IMR-90 (cell line): ENCODE measurements around the gene C16orf74. TPM values are rescaled to one million over a fixed set of nuclear protein-coding genes. Genes with fewer than 3 reads are reported as not detected.

Experiments used
- ATAC-seq: fragments of 200-7000 bp; cut with Tn5 transposase; 2 replicates; pipeline ENCODE4 v1.9.1; 2020; ENCODE audit warnings: low read depth, mild to moderate bottlenecking, moderate library complexity
- BruUV-seq: library from RNA; stranded (reverse); fragments of 400-500 nt; replicated peaks from 2 replicates; lab custom pipeline; 2021; lab: Mats Ljungman, UMichigan
- CTCF ChIA-PET: fragments of 300-600 bp; formaldehyde crosslinking; extraction: SDS; loops from one replicate; lab custom pipeline; 2021; ENCODE audit warnings: antibody characterized with exemption; lab: Yijun Ruan, JAX
- POLR2A ChIA-PET: fragments of 300-600 bp; sonication (Branson Sonifier 250); formaldehyde crosslinking; loops from one replicate; lab custom pipeline; 2022; ENCODE audit warnings: antibody characterized with exemption; ENCODE audit not compliant: unreplicated experiment; lab: Charles Lee
- DNase-seq: peaks from one replicate; pipeline ENCODE4 v3.0.0; 2013
- H2AFZ ChIP-seq: replicated peaks from 2 replicates; pipeline ENCODE3; 2013; ENCODE audit warnings: low read length, mild to moderate bottlenecking; ENCODE audit not compliant: poor library complexity
- H2AK5ac ChIP-seq: 2 replicates; pipeline ENCODE4 v1.6.1; 2013; ENCODE audit warnings: low read depth, low read length, inconsistent platforms
- H2AK9ac ChIP-seq: replicated peaks from 2 replicates; pipeline ENCODE3; 2013; ENCODE audit warnings: mild to moderate bottlenecking, low read depth, low read length, moderate library complexity; ENCODE audit not compliant: poor library complexity
- H2BK120ac ChIP-seq: 2 replicates; pipeline ENCODE4 v1.6.1; 2013; ENCODE audit warnings: low read depth, low read length, inconsistent platforms
- H2BK15ac ChIP-seq: 3 replicates; pipeline ENCODE4 v1.6.1; 2013; ENCODE audit warnings: low read depth, low read length, inconsistent platforms
- H2BK20ac ChIP-seq: 2 replicates; pipeline ENCODE4 v1.6.1; 2013; ENCODE audit warnings: low read depth, mild to moderate bottlenecking, inconsistent platforms, low read length, moderate library complexity
- H2BK5ac ChIP-seq: 2 replicates; pipeline ENCODE4 v1.6.1; 2013; ENCODE audit warnings: mild to moderate bottlenecking, low read depth, low read length, inconsistent platforms; ENCODE audit not compliant: poor library complexity, severe bottlenecking
- H3K14ac ChIP-seq: replicated peaks from 2 replicates; pipeline ENCODE4 v1.6.1; 2013; ENCODE audit warnings: low read depth, low read length, inconsistent platforms
- H3K18ac ChIP-seq: 2 replicates; pipeline ENCODE4 v1.6.1; 2013; ENCODE audit warnings: low read depth, low read length, control low read depth
- H3K23ac ChIP-seq: 2 replicates; pipeline ENCODE4 v1.6.1; 2013; ENCODE audit warnings: low read depth, low read length, inconsistent platforms
- H3K27ac ChIP-seq: 2 replicates; pipeline ENCODE4 v1.5.1; 2013; ENCODE audit warnings: mild to moderate bottlenecking, control low read depth, low read length; ENCODE audit not compliant: insufficient read depth
- H3K27me3 ChIP-seq: 2 replicates; pipeline ENCODE4 v1.6.1; 2013; ENCODE audit warnings: low read length; ENCODE audit not compliant: control insufficient read depth, insufficient read depth
- H3K36me3 ChIP-seq: 2 replicates; pipeline ENCODE4 v1.6.1; 2013; ENCODE audit warnings: low read length, mixed read lengths; ENCODE audit not compliant: control insufficient read depth, insufficient read depth
- H3K4ac ChIP-seq: 2 replicates; pipeline ENCODE4 v1.6.1; 2013; ENCODE audit warnings: low read depth, low read length, inconsistent platforms
- H3K4me1 ChIP-seq: 2 replicates; pipeline ENCODE4 v1.6.1; 2013; ENCODE audit warnings: low read length, mixed read lengths; ENCODE audit not compliant: control insufficient read depth, insufficient read depth
- H3K4me2 ChIP-seq: 2 replicates; pipeline ENCODE4 v1.6.1; 2013; ENCODE audit warnings: low read depth, mild to moderate bottlenecking, control low read depth, low read length, moderate library complexity
- H3K4me3 ChIP-seq: 2 replicates; pipeline ENCODE4 v1.5.1; 2013; ENCODE audit warnings: low read depth, mild to moderate bottlenecking, control low read depth, low read length, moderate library complexity; ENCODE audit not compliant: insufficient read depth
- H3K56ac ChIP-seq: 2 replicates; pipeline ENCODE4 v1.6.1; 2013; ENCODE audit warnings: low read length, inconsistent platforms; ENCODE audit not compliant: insufficient read depth; ENCODE audit errors: extremely low read depth
- H3K79me1 ChIP-seq, 2 experiments: 2 replicates each; pipeline ENCODE4 v1.6.1; 2013; ENCODE audit warnings: low read length in 2 of 2, inconsistent platforms in 1 of 2, low read depth in 1 of 2
- H3K9ac ChIP-seq: 2 replicates; pipeline ENCODE4 v1.6.1; 2013; ENCODE audit warnings: low read depth, low read length, control low read depth
- H3K9me1 ChIP-seq: 2 replicates; pipeline ENCODE4 v1.6.1; 2013; ENCODE audit warnings: low read length, inconsistent platforms; ENCODE audit not compliant: insufficient read depth
- H3K9me3 ChIP-seq: 2 replicates; pipeline ENCODE4 v1.6.1; 2013; ENCODE audit warnings: low read length; ENCODE audit not compliant: control insufficient read depth, insufficient read depth
- H4K20me1 ChIP-seq: 2 replicates; pipeline ENCODE4 v1.6.1; 2013; ENCODE audit warnings: low read length, inconsistent platforms; ENCODE audit not compliant: insufficient read depth
- H4K5ac ChIP-seq: 2 replicates; pipeline ENCODE4 v1.6.1; 2013; ENCODE audit warnings: mild to moderate bottlenecking, low read depth, low read length, control low read depth
- H4K8ac ChIP-seq, 2 experiments: 2 replicates each; pipeline ENCODE4 v1.6.1; 2013; ENCODE audit warnings: low read depth in 2 of 2, low read length in 2 of 2, control low read depth in 1 of 2, inconsistent platforms in 1 of 2
- H4K91ac ChIP-seq: 2 replicates; pipeline ENCODE4 v1.6.1; 2013; ENCODE audit warnings: low read depth, low read length, inconsistent platforms; ENCODE audit not compliant: insufficient read depth
- BHLHE40 ChIP-seq: fragments of 150-350 bp; IDR thresholded peaks from 2 replicates; pipeline ENCODE4 v1.6.1; 2016; ENCODE audit warnings: mild to moderate bottlenecking, low read depth, low read length
- CEBPB ChIP-seq: IDR thresholded peaks from 2 replicates; pipeline ENCODE4 v1.6.1; 2012; ENCODE audit warnings: low read depth, low read length, improper control_type of control experiment
- CHD1 ChIP-seq: IDR thresholded peaks from 2 replicates; pipeline ENCODE4 v1.6.1; 2012; ENCODE audit warnings: low read depth, low read length, improper control_type of control experiment
- CTCF ChIP-seq: conservative IDR thresholded peaks from 2 replicates; pipeline ENCODE4 v1.5.1; 2012; ENCODE audit warnings: mild to moderate bottlenecking, low read depth, low read length, improper control_type of control experiment
- FOS ChIP-seq: fragments of 150-350 bp; IDR thresholded peaks from 2 replicates; pipeline ENCODE4 v1.6.1; 2016; ENCODE audit warnings: low read depth, low read length
- MAFK ChIP-seq: IDR thresholded peaks from 2 replicates; pipeline ENCODE4 v1.6.1; 2012; ENCODE audit warnings: low read depth, low read length, improper control_type of control experiment
- MAZ ChIP-seq: IDR thresholded peaks from 2 replicates; pipeline ENCODE4 v1.6.1; 2012; ENCODE audit warnings: low read depth, mild to moderate bottlenecking, low read length, improper control_type of control experiment, moderate library complexity, borderline replicate concordance
- MXI1 ChIP-seq: IDR thresholded peaks from 2 replicates; pipeline ENCODE4 v1.6.1; 2012; ENCODE audit warnings: low read depth, mild to moderate bottlenecking, low read length, moderate library complexity, borderline replicate concordance
- NFE2L2 ChIP-seq: fragments of 150-350 bp; IDR thresholded peaks from 2 replicates; pipeline ENCODE4 v1.6.1; 2016; ENCODE audit warnings: low read depth, mild to moderate bottlenecking, low read length
- POLR2A ChIP-seq: IDR thresholded peaks from 2 replicates; pipeline ENCODE4 v1.6.1; 2012; ENCODE audit warnings: mild to moderate bottlenecking, low read depth, low read length
- RAD21 ChIP-seq: IDR thresholded peaks from 2 replicates; pipeline ENCODE4 v1.6.1; 2012; ENCODE audit warnings: low read length, improper control_type of control experiment
- RCOR1 ChIP-seq: IDR thresholded peaks from 2 replicates; pipeline ENCODE4 v1.6.1; 2012; ENCODE audit warnings: mild to moderate bottlenecking, low read length, improper control_type of control experiment; ENCODE audit not compliant: insufficient replicate concordance
- RFX5 ChIP-seq: IDR thresholded peaks from 2 replicates; pipeline ENCODE4 v1.8.0; 2012; ENCODE audit warnings: low read depth, mild to moderate bottlenecking, low read length, moderate library complexity
- SMC3 ChIP-seq: fragments of 150-350 bp; IDR thresholded peaks from 2 replicates; pipeline ENCODE4 v1.6.1; 2016; ENCODE audit warnings: low read depth, mild to moderate bottlenecking, antibody characterized with exemption, low read length, moderate library complexity
- WGBS, 2 experiments: methylation state at CpG; one replicate each; pipeline versions ENCODE4 v1.1.5 to v1.1.7; 2013; ENCODE audit warnings: missing lambda C conversion rate in 2 of 2; ENCODE audit not compliant: insufficient read length in 1 of 2; ENCODE audit errors: extremely low coverage in 2 of 2; 5-methylcytosine and 5-hydroxymethylcytosine counted together
- dilution Hi-C: fragments of 300-500 bp; cut with HindIII; formaldehyde crosslinking; loops from one replicate; pipeline ENCODE4 v1.14.3; 2018; ENCODE audit warnings: low sequenced_read_pairs; ENCODE audit not compliant: unreplicated experiment
- in situ Hi-C: fragments of 300-500 bp; cut with MboI; formaldehyde crosslinking; loops from 3 replicates; pipeline ENCODE4 v1.14.3; 2019; ENCODE audit warnings: low sequenced_read_pairs, inconsistent platforms, mixed read lengths
- intact Hi-C: fragments of 100-400 bp; cut with micrococcal nuclease; formaldehyde crosslinking; loops from 2 replicates; pipeline ENCODE4 v1.10.0; 2022
- polyA plus RNA-seq, 3 experiments: library from polyadenylated mRNA; depleted of rRNA; stranded (reverse); fragments of >200 nt; gene quantifications; 2 replicates each; pipeline ENCODE4 v1.2.3, GENCODE V29; 2012; ENCODE audit warnings: low replicate concordance in 1 of 3
- total RNA-seq: library from RNA; depleted of rRNA; stranded (reverse); fragments of >200 nt; gene quantifications from 2 replicates; pipeline ENCODE4 v1.2.3, GENCODE V29; 2012
- TF ChIP-seq, protein P1 (sequence below): fragments of 150-350 bp; IDR thresholded peaks from 2 replicates; pipeline ENCODE4 v1.6.1; 2016; ENCODE audit warnings: low read depth, mild to moderate bottlenecking, low read length, moderate library complexity, borderline replicate concordance
- TF ChIP-seq, protein P2 (sequence below): fragments of 150-350 bp; IDR thresholded peaks from 2 replicates; pipeline ENCODE4 v1.6.1; 2017; ENCODE audit warnings: mild to moderate bottlenecking, antibody characterized with exemption, low read length, low read depth

Gene C16orf74
- total and polyA plus RNA-seq, 2 of the 4 experiments (the other 2 are of a cell fraction): 4.5 to 12.2 TPM

GRCh38 chr16:85800321-85800669 lies 49.4 kb upstream of the C16orf74 start:
- Histone ChIP-seq H3K18ac (no peak overlapping the region), H3K36me3 (peaks cover 45% of the 10 kb centered on the region), H4K91ac (no peak overlapping the region), H2AFZ (peak overlapping the region; percentile 95), H3K9me1 (peaks cover 13% of the 10 kb centered on the region; the same call in 1 of the 2 replicates), H3K4me1 (peaks cover 2% of the 10 kb centered on the region; the same call in 1 of the 2 replicates), H3K4me2 (peak overlapping the region; percentile 96), H3K4ac (peak overlapping the region; percentile 66; the same call in 1 of the 2 replicates), H2BK5ac (peak overlapping the region; percentile 64), H4K8ac (peak overlapping the region; percentile 65 to 74; a peak in 2 of 4 replicates), H3K14ac (no peak overlapping the region; the same call in none of the 2 replicates), H3K4me3 (peak overlapping the region; percentile 94), H2AK5ac (no peak overlapping the region), H3K23ac (peak overlapping the region; percentile 18; the same call in 1 of the 2 replicates), H4K5ac (peak overlapping the region; percentile 7; the same call in 1 of the 2 replicates), H3K27me3 (no peaks in the 10 kb centered on the region), H3K56ac (no peak overlapping the region), H3K79me1 (peaks cover 52 to 64% of the 10 kb centered on the region in 2 experiments), H3K27ac (peak overlapping the region; percentile 74), H2BK120ac (no peak overlapping the region), H3K9ac (peak overlapping the region; percentile 74), H4K20me1 (peaks cover 61% of the 10 kb centered on the region), H2BK15ac (no peak overlapping the region), H2AK9ac (peak overlapping the region; percentile 95), H3K9me3 (no peaks in the 10 kb centered on the region), H2BK20ac (no peak overlapping the region)
- POLR2A ChIA-PET: no interaction called here
- TF ChIP-seq SMC3: no peak
- TF ChIP-seq FOS: no peak
- TF ChIP-seq MAFK: no peak
- no peak for TF ChIP-seq RFX5
- TF ChIP-seq NFE2L2: no peak
- no peak for TF ChIP-seq CTCF
- no peak for TF ChIP-seq RAD21
- TF ChIP-seq BHLHE40: no peak
- no peak for TF ChIP-seq MXI1
- no peak for TF ChIP-seq POLR2A
- TF ChIP-seq, protein P1, sequence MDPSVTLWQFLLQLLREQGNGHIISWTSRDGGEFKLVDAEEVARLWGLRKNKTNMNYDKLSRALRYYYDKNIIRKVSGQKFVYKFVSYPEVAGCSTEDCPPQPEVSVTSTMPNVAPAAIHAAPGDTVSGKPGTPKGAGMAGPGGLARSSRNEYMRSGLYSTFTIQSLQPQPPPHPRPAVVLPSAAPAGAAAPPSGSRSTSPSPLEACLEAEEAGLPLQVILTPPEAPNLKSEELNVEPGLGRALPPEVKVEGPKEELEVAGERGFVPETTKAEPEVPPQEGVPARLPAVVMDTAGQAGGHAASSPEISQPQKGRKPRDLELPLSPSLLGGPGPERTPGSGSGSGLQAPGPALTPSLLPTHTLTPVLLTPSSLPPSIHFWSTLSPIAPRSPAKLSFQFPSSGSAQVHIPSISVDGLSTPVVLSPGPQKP: no peak
- TF ChIP-seq MAZ: no peak
- TF ChIP-seq RCOR1: no peak
- no peak for TF ChIP-seq CHD1
- TF ChIP-seq, protein P2, sequence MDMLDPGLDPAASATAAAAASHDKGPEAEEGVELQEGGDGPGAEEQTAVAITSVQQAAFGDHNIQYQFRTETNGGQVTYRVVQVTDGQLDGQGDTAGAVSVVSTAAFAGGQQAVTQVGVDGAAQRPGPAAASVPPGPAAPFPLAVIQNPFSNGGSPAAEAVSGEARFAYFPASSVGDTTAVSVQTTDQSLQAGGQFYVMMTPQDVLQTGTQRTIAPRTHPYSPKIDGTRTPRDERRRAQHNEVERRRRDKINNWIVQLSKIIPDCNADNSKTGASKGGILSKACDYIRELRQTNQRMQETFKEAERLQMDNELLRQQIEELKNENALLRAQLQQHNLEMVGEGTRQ: no peak
- TF ChIP-seq CEBPB: no peak
- dilution Hi-C loops: no loop called here
- in situ Hi-C loops: loop anchor here (25.0 kb wide), 1 partner anchor 512 kb away; no protein-coding TSS in a partner anchor
- WGBS, 2 experiments: 40% methylated on average over 1 of the region's 9 CpGs; no CpG with 5 or more reads in 1 of the 2 experiments
- no TSS peak for BruUV-seq
- CTCF ChIA-PET: no interaction called here
- intact Hi-C loops: no loop called here
- no peak; the same call in 1 of the 2 replicates for ATAC-seq
- DNase-seq: no peak
